Activated CD8-positive, alpha-beta memory T cell treated with anti-CD3 and anti-CD28 coated beads for 4 hours (primary cell): ENCODE results near the gene IL12RB1.

ENCODE experiments used
- DNase-seq, 2 donors: peaks; one replicate each; pipeline ENCODE4 v3.0.0-alpha.2; 2020; ENCODE audit warnings: low read depth in 2 of 2

IL12RB1 gene

GRCh38 chr19:18089726-18090125, 3.0 kb upstream of the IL12RB1 start:
- no peak for DNase-seq

- DNase-seq, result peak; percentile 42 to 49
Measured at GRCh38 chr19:18089096-18089541, 2.4 kb upstream of the IL12RB1 start.

GRCh38 chr19:18085702-18086457, 854 bp downstream of the IL12RB1 start:
- no peak for DNase-seq

- no peak for DNase-seq
Measured at GRCh38 chr19:18083929-18084684, 2.6 kb downstream of the IL12RB1 start.

- no peak for DNase-seq
Measured at GRCh38 chr19:18074192-18074591, 12.5 kb downstream of the IL12RB1 start.

GRCh38 chr19:18073197-18073596, 13.5 kb downstream of the IL12RB1 start:
- no peak for DNase-seq

- no peak for DNase-seq
Measured at GRCh38 chr19:18072335-18072734, 14.4 kb downstream of the IL12RB1 start.

GRCh38 chr19:18070181-18070580, 16.6 kb downstream of the IL12RB1 start:
- DNase-seq, result no peak

GRCh38 chr19:18069383-18069782, 17.4 kb downstream of the IL12RB1 start:
- no peak for DNase-seq

- DNase-seq, result no peak
Measured at GRCh38 chr19:18068395-18068794, 18.3 kb downstream of the IL12RB1 start.

- no peak for DNase-seq
Measured at GRCh38 chr19:18065173-18065495, 21.6 kb downstream of the IL12RB1 start.

GRCh38 chr19:18063463-18063862, 23.3 kb downstream of the IL12RB1 start:
- DNase-seq, result no peak

- DNase-seq, result no peak
Measured at GRCh38 chr19:18062028-18062427, 24.7 kb downstream of the IL12RB1 start.

GRCh38 chr19:18060472-18060871, 26.3 kb downstream of the IL12RB1 start:
- DNase-seq, result no peak

GRCh38 chr19:18059902-18060301, 26.8 kb downstream of the IL12RB1 start:
- DNase-seq, result no peak

GRCh38 chr19:18059297-18059696, 27.4 kb downstream of the IL12RB1 start:
- DNase-seq, result no peak

GRCh38 chr19:18058208-18059009, 28.3 kb downstream of the IL12RB1 start:
- peak; percentile 59 to 63 for DNase-seq

- DNase-seq, result no peak
Measured at GRCh38 chr19:18057557-18057956, 29.2 kb downstream of the IL12RB1 start.

- DNase-seq, result no peak
Measured at GRCh38 chr19:18055967-18056366, 30.8 kb downstream of the IL12RB1 start.

- no peak for DNase-seq
Measured at GRCh38 chr19:18053576-18054219, 33.0 kb downstream of the IL12RB1 start.

GRCh38 chr19:18051887-18052286, 34.8 kb downstream of the IL12RB1 start:
- DNase-seq, result no peak

- no peak for DNase-seq
Measured at GRCh38 chr19:18049385-18049784, 37.3 kb downstream of the IL12RB1 start.
